ENCODE data around the gene NKX1-2.

Gene NKX1-2

GRCh38 chr10:124403548-124403947, 46.3 kb downstream of the NKX1-2 start (continued):
- TF ChIP-seq TSHZ1 (tag by site-specific recombination; IDR thresholded peaks at IDR 0.05; ENCODE audit: borderline replicate concordance) (no peak), ZNF639 (tag by site-specific recombination; IDR thresholded peaks at IDR 0.05) (no peak), ZNF174 (tag by site-specific recombination; IDR thresholded peaks at IDR 0.05) (no peak), ZNF600 (tag by site-specific recombination; IDR thresholded peaks at IDR 0.05) (peak; percentile 85), ZNF677 (tag by site-specific recombination; IDR thresholded peaks at IDR 0.05) (no peak), ZNF707 (tag by site-specific recombination; IDR thresholded peaks at IDR 0.05) (no peak), ZNF26 (tag by site-specific recombination; IDR thresholded peaks at IDR 0.05) (no peak), PRDM2 (tag by site-specific recombination; IDR thresholded peaks at IDR 0.05; ENCODE audit: borderline replicate concordance) (no peak), ZNF660 (tag by site-specific recombination; IDR thresholded peaks at IDR 0.05) (0 out of 2 replicates have a peak, but pooled peaks have one; percentile 17), ZSCAN5A (tag by site-specific recombination; IDR thresholded peaks at IDR 0.05) (no peak), ZNF548 (tag by site-specific recombination; IDR thresholded peaks at IDR 0.05) (no peak), ZBTB17 (tag by site-specific recombination; IDR thresholded peaks at IDR 0.05) (peak; percentile 94)

- ChIA-PET CTCF (interaction anchor here (0.6 to 1.1 kb wide), 4 partner anchors 10 to 347 kb away, joined by 3 to 4 read pairs (median 3); no protein-coding TSS in a partner anchor), POLR2A (interaction anchor here (1.4 kb wide), 1 partner anchor 59 kb away, joined by 4 read pairs; the partner anchor contains the start of gene LHPP)
- H3K36me3 ChIP-seq (ENCODE audit: control insufficient read depth in 2 of 2, insufficient read depth in 1 of 2, low read length in 2 of 2), result peaks cover 58 to 94% of the 10 kb centered on the region in 2 experiments
- TF ChIP-seq ZFHX2 (tag by site-specific recombination; conservative IDR thresholded peaks at IDR 0.05) (no peak), ZNF747 (tag by site-specific recombination; IDR thresholded peaks at IDR 0.05) (no peak), ZBTB1 (tag by site-specific recombination; IDR thresholded peaks at IDR 0.05) (no peak), ZNF555 (tag by site-specific recombination; conservative IDR thresholded peaks at IDR 0.05) (no peak), ZNF529 (tag by site-specific recombination; IDR thresholded peaks at IDR 0.05; ENCODE audit: insufficient replicate concordance) (no peak), ZNF623 (tag by site-specific recombination; IDR thresholded peaks at IDR 0.05) (no peak), ZNF169 (tag by site-specific recombination; IDR thresholded peaks at IDR 0.05) (no peak), RBAK (tag by site-specific recombination; IDR thresholded peaks at IDR 0.05) (no peak), ZNF324 (tag by site-specific recombination; IDR thresholded peaks at IDR 0.05) (no peak), ZNF544 (tag by site-specific recombination; IDR thresholded peaks at IDR 0.05) (no peak), ZNF785 (tag by site-specific recombination; IDR thresholded peaks at IDR 0.05) (no peak)
These were observed 47.6 kb downstream of the NKX1-2 start for GRCh38 chr10:124402273-124402672.

More at GRCh38 chr10:124402273-124402672, 47.6 kb downstream of the NKX1-2 start:
- H3K4me3 ChIP-seq (ENCODE audit: low read depth, low read length), result no peak overlapping the region
- H3K9me3 ChIP-seq (ENCODE audit: control insufficient read depth, insufficient read depth, low read depth, low read length), result no peaks in the 10 kb centered on the region
- no peak overlapping the region for H3K27ac ChIP-seq (ENCODE audit: extremely low read depth, low read depth, low read length)
- H3K4me1 ChIP-seq (ENCODE audit: control insufficient read depth, insufficient read depth, low read length), result no peaks in the 10 kb centered on the region
